ENCODE measurements around the gene DDX31.

Gene DDX31

DNA sequence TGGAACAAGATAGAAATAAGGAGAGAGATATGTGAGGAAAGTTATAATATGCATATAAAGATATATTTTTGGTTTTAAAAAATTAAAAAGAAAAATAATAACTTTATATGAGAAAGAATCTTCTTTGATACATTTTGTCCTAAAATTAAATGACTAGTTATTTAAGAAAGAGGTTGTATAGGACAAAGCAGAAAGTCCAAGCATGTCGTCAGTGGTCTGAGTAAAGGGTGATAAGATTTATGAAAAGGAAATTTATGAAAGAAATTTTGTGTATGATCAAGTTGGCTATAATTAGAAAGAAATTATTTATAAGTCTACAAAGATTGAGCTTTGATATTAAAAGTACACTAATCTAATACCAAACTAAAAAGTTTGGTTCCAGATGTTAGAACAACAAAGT is 32.5 kb upstream of the DDX31 start:
- Histone ChIP-seq H3K27ac (ENCODE audit: low read depth, low read length) (no peak overlapping the region), H3K36me3 (ENCODE audit: insufficient read depth, low read length) (no peaks in the 10 kb centered on the region), H3K9me3 (ENCODE audit: insufficient read depth, low read depth, low read length) (peaks cover 50% of the 10 kb centered on the region), H3K27me3 (ENCODE audit: insufficient read depth, low read length) (no peaks in the 10 kb centered on the region), H3K4me1 (ENCODE audit: insufficient read depth, low read length) (no peaks in the 10 kb centered on the region), H3K9ac (ENCODE audit: low read depth, low read length) (no peak overlapping the region), H3K4me3 (ENCODE audit: low read length) (no peak overlapping the region)
- 83% methylated on average over 1 of the region's 1 CpG for WGBS

DNA sequence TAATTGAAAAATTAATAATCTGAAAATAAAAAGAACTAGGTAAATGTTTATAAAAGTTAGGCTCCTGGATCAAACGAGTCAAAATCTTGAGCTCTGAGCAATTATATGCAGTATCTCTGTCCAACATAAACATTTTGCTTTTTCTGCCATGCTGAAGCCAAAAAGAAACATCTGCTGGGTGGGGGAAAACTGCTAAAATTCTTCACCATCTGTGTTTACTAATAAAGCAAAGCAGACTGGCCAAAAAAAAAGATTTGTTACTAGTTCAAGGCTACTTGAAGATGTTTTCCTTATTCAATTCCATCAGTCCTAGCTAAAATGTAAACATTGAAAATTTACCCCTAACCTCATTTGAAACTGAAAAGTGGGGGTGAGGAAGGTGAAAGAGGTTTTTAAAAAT is 30.2 kb upstream of the DDX31 start:
- H3K27ac ChIP-seq (ENCODE audit: low read depth, low read length): no peak overlapping the region
- peaks cover 63% of the 10 kb centered on the region for H3K9me3 ChIP-seq (ENCODE audit: insufficient read depth, low read depth, low read length)
- 70% methylated on average over 1 of the region's 1 CpG for WGBS
- no peaks in the 10 kb centered on the region for H3K36me3 ChIP-seq (ENCODE audit: insufficient read depth, low read length)
- H3K4me3 ChIP-seq (ENCODE audit: low read length): no peak overlapping the region
- no peak overlapping the region for H3K9ac ChIP-seq (ENCODE audit: low read depth, low read length)
- no peaks in the 10 kb centered on the region for H3K4me1 ChIP-seq (ENCODE audit: insufficient read depth, low read length)
- H3K27me3 ChIP-seq (ENCODE audit: insufficient read depth, low read length): no peaks in the 10 kb centered on the region

DNA sequence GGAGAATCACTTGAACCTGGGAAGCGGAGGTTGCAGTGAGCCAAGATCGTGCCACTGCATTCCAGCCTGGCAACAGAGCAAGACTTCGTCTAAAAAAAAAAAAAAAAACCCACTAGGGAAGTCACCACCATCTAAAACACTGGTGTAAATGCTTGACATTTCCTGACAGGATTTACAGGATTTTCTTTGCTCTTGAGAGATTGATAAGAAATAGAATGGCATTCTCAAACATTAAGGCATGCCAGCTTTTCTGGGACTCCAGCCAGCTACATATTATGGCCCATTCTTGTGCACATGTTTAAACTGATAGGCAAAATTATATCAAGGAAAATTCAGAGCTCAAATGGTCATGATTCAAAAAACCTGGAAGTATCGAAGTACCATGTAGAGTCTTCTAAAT is 29.2 kb upstream of the DDX31 start:
- Histone ChIP-seq H3K27ac (ENCODE audit: low read depth, low read length) (no peak overlapping the region), H3K4me3 (ENCODE audit: low read length) (no peak overlapping the region), H3K9me3 (ENCODE audit: insufficient read depth, low read depth, low read length) (peaks cover 63% of the 10 kb centered on the region), H3K4me1 (ENCODE audit: insufficient read depth, low read length) (no peaks in the 10 kb centered on the region), H3K36me3 (ENCODE audit: insufficient read depth, low read length) (no peaks in the 10 kb centered on the region), H3K27me3 (ENCODE audit: insufficient read depth, low read length) (no peaks in the 10 kb centered on the region), H3K9ac (ENCODE audit: low read depth, low read length) (no peak overlapping the region)
- WGBS: 79% methylated on average over 4 of the region's 4 CpGs

DNA sequence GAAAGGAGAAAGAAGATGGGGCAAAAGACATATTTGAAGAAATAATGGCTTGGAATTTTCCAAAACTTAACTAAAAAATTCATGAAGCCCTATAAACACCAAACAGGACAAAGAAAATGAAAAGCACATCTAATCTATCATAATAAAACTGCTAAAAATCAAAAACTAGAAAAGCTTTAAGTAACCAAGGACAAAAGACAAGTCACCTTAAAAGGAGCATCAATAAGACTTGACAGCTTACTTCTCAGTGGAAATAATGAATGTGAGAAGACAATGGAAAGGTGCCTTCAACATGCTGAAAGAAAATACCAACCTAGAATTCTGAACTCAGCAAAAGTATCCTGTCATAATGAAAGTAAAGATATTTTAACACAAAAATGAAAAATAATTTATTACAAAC is 27.4 kb upstream of the DDX31 start:
- H3K4me1 ChIP-seq (ENCODE audit: insufficient read depth, low read length): no peaks in the 10 kb centered on the region
- no peak overlapping the region for H3K4me3 ChIP-seq (ENCODE audit: low read length)
- peaks cover 49% of the 10 kb centered on the region for H3K9me3 ChIP-seq (ENCODE audit: insufficient read depth, low read depth, low read length)
- no peaks in the 10 kb centered on the region for H3K36me3 ChIP-seq (ENCODE audit: insufficient read depth, low read length)
- no peak overlapping the region for H3K27ac ChIP-seq (ENCODE audit: low read depth, low read length)
- H3K9ac ChIP-seq (ENCODE audit: low read depth, low read length): no peak overlapping the region
- H3K27me3 ChIP-seq (ENCODE audit: insufficient read depth, low read length): no peaks in the 10 kb centered on the region

DNA sequence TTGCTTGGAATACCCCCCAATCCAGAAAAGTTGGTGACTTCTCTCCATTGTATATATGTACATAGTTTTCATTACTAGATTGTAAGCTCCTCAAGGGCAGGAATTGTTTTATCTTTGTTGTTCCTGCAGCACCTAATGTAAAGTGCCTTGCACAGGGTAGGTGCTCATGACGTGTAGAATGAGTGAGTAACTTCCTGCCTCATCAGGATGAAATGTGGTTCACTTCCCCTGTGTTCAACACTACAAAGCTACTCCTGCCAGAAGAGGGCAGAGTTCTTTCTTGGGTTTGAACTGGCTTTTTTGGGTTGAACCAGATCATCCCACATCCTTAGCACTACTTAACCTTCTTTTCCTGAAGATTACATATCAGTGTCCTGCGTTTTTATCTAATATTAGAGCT is 24.4 kb upstream of the DDX31 start:
- Histone ChIP-seq H3K27ac (ENCODE audit: low read depth, low read length) (no peak overlapping the region), H3K9me3 (ENCODE audit: insufficient read depth, low read depth, low read length) (peaks cover 28% of the 10 kb centered on the region), H3K4me3 (ENCODE audit: low read length) (no peak overlapping the region), H3K9ac (ENCODE audit: low read depth, low read length) (no peak overlapping the region), H3K36me3 (ENCODE audit: insufficient read depth, low read length) (peaks cover 25% of the 10 kb centered on the region), H3K27me3 (ENCODE audit: insufficient read depth, low read length) (no peaks in the 10 kb centered on the region), H3K4me1 (ENCODE audit: insufficient read depth, low read length) (no peaks in the 10 kb centered on the region)
- 87% methylated on average over 2 of the region's 2 CpGs for WGBS

DNA sequence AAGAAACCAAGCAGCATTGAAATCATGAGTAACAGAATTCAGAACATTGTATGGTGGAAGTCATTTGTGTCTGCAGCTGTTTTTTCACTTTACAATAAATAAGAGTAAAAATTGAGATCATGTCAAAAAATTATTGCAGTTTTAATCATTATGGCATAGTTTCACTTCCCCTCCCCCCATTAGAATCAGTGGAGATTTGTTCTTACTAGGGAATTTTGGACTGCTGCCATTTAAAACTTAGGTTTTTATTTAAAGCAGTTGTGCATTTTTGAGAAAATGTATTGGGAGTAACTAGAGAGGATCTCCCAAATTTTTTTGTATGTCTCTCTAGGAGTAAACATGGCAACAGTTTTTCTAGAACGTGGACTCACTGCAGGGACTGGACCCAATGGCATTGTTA is 20.9 kb upstream of the DDX31 start:
- Histone ChIP-seq H3K9me3 (ENCODE audit: insufficient read depth, low read depth, low read length) (no peaks in the 10 kb centered on the region), H3K27me3 (ENCODE audit: insufficient read depth, low read length) (no peaks in the 10 kb centered on the region), H3K4me1 (ENCODE audit: insufficient read depth, low read length) (no peaks in the 10 kb centered on the region), H3K36me3 (ENCODE audit: insufficient read depth, low read length) (peaks cover 59% of the 10 kb centered on the region), H3K4me3 (ENCODE audit: low read length) (no peak overlapping the region), H3K9ac (ENCODE audit: low read depth, low read length) (no peak overlapping the region), H3K27ac (ENCODE audit: low read depth, low read length) (no peak overlapping the region)
- 85% methylated on average over 1 of the region's 1 CpG for WGBS

DNA sequence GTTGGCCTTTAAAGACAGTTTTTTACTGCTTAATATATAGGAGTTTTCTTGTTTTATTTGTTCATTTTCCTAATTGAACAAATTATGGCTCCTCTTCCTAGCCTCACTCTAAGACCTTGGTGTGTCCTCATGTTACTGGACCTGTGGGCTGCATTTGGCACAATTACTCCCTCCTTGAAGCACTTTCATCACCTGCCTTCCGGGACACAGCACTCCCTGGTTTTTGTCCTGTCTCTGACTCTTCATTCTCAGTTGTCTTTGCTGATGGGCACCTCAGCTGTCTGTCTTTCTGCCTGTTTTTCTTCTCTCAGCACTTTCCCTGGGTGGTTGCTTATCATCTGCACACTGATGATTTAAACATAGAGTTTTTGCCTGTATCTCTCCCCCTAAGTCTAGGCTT is 14.1 kb upstream of the DDX31 start:
- Histone ChIP-seq H3K4me1 (ENCODE audit: insufficient read depth, low read length) (no peaks in the 10 kb centered on the region), H3K4me3 (ENCODE audit: low read length) (no peak overlapping the region), H3K9me3 (ENCODE audit: insufficient read depth, low read depth, low read length) (no peaks in the 10 kb centered on the region), H3K9ac (ENCODE audit: low read depth, low read length) (no peak overlapping the region), H3K27ac (ENCODE audit: low read depth, low read length) (no peak overlapping the region), H3K27me3 (ENCODE audit: insufficient read depth, low read length) (no peaks in the 10 kb centered on the region), H3K36me3 (ENCODE audit: insufficient read depth, low read length) (peaks cover 96% of the 10 kb centered on the region)
- 97% methylated on average over 1 of the region's 1 CpG for WGBS

DNA sequence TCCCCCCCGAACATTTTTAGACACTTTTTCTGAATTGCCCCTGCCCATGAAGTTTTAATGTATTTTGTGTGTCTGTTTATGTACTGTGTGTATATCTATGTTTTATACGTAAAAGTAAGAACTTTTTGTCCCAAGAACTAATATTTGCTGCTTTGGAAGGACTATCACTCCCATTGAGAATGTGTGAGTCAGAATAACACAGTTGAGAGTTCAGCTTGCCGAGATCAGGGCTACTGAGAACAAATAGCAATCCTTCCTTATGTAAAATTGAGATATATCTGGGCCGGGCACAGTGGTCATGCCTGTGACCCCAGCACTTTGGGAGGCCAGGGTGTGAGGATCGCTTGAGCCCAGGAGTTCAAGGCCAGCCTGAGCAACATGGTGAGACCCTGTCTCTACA is 11.8 kb upstream of the DDX31 start:
- no peaks in the 10 kb centered on the region for H3K9me3 ChIP-seq (ENCODE audit: insufficient read depth, low read depth, low read length)
- H3K9ac ChIP-seq (ENCODE audit: low read depth, low read length): no peak overlapping the region
- WGBS: 97% methylated on average over 4 of the region's 5 CpGs
- no peaks in the 10 kb centered on the region for H3K27me3 ChIP-seq (ENCODE audit: insufficient read depth, low read length)
- no peak overlapping the region for H3K27ac ChIP-seq (ENCODE audit: low read depth, low read length)
- H3K36me3 ChIP-seq (ENCODE audit: insufficient read depth, low read length): peaks cover 91% of the 10 kb centered on the region
- H3K4me3 ChIP-seq (ENCODE audit: low read length): no peak overlapping the region
- no peaks in the 10 kb centered on the region for H3K4me1 ChIP-seq (ENCODE audit: insufficient read depth, low read length)

DNA sequence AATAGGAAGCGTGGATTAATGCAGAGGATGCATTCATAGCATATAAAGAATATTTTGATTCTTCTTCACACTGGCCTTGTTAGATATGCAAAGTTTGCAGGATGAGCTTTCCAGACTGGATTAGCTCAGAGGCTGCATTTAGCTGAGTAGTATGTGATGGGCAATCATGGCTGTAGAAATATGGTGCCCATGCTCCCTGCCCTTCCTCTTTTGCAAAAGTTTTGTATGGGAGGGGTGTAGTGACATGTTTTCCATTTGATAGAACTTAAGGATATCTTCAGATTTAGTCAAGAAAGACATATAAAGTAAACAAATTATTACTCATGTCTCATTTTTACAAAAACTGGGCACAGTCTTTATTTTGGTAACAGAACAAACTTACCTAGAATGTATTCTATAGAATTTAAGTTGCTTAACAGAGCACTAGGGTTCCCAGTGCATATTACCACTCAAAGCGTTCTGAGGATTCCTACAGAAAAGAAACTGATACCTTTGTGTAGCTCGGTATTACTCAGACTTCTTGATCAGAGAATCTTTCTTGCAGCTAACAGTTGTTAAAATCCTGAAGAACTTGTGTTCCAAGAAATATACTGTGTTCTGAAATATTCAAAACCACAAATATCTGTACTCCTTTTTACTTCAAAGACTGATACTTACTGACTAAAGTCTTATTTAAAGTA is 10.3 kb upstream of the DDX31 start:
- Histone ChIP-seq H3K27me3 (ENCODE audit: insufficient read depth, low read length) (no peaks in the 10 kb centered on the region), H3K4me3 (ENCODE audit: low read length) (no peak overlapping the region), H3K9ac (ENCODE audit: low read depth, low read length) (no peak overlapping the region), H3K4me1 (ENCODE audit: insufficient read depth, low read length) (no peaks in the 10 kb centered on the region), H3K27ac (ENCODE audit: low read depth, low read length) (no peak overlapping the region), H3K36me3 (ENCODE audit: insufficient read depth, low read length) (peaks cover 77% of the 10 kb centered on the region), H3K9me3 (ENCODE audit: insufficient read depth, low read depth, low read length) (no peaks in the 10 kb centered on the region)
- 96% methylated on average over 3 of the region's 3 CpGs for WGBS

DNA sequence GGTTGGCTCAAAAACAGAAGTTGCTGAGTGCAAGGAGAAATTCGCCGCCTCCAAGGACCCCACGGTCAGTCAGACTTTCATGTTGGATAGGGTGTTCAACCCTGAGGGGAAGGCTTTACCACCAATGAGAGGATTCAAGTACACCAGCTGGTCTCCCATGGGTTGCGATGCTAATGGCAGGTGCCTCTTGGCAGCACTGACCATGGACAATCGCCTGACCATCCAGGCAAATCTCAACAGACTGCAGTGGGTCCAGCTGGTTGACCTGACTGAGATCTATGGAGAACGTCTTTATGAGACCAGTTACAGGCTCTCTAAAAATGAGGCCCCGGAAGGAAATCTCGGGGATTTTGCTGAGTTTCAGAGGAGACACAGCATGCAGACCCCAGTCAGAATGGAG is 8.2 kb upstream of the DDX31 start:
- Histone ChIP-seq H3K27me3 (ENCODE audit: insufficient read depth, low read length) (no peaks in the 10 kb centered on the region), H3K4me1 (ENCODE audit: insufficient read depth, low read length) (no peaks in the 10 kb centered on the region), H3K4me3 (ENCODE audit: low read length) (no peak overlapping the region), H3K36me3 (ENCODE audit: insufficient read depth, low read length) (peaks cover 58% of the 10 kb centered on the region), H3K9ac (ENCODE audit: low read depth, low read length) (no peak overlapping the region), H3K27ac (ENCODE audit: low read depth, low read length) (no peak overlapping the region), H3K9me3 (ENCODE audit: insufficient read depth, low read depth, low read length) (no peaks in the 10 kb centered on the region)
- WGBS: 95% methylated on average over 8 of the region's 8 CpGs

DNA sequence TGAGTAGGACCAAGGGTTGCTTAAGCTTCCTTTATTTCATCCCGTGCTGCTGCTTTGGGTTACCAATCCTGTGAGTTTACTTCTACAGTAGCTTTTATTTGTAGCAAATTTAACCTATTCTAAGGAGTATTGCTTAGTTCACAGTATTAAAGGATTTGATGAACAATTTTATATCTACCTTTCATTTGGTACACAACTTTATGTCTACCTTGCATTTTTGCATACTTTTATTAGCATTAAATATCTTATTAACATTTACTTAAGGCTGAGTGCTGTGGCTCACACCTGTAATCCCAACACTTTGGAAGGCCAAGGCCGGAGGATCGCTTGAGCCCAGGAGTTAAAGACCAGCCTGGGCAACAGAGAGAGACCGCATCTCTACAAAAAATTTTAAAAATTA is 4.7 kb upstream of the DDX31 start:
- H3K9me3 ChIP-seq (ENCODE audit: insufficient read depth, low read depth, low read length): no peaks in the 10 kb centered on the region
- H3K27me3 ChIP-seq (ENCODE audit: insufficient read depth, low read length): no peaks in the 10 kb centered on the region
- peaks cover 8% of the 10 kb centered on the region for H3K4me1 ChIP-seq (ENCODE audit: insufficient read depth, low read length)
- no peak overlapping the region for H3K9ac ChIP-seq (ENCODE audit: low read depth, low read length)
- no peak overlapping the region for H3K4me3 ChIP-seq (ENCODE audit: low read length)
- H3K27ac ChIP-seq (ENCODE audit: low read depth, low read length): no peak overlapping the region
- H3K36me3 ChIP-seq (ENCODE audit: insufficient read depth, low read length): peaks cover 34% of the 10 kb centered on the region
- WGBS: 87% methylated on average over 4 of the region's 4 CpGs

DNA sequence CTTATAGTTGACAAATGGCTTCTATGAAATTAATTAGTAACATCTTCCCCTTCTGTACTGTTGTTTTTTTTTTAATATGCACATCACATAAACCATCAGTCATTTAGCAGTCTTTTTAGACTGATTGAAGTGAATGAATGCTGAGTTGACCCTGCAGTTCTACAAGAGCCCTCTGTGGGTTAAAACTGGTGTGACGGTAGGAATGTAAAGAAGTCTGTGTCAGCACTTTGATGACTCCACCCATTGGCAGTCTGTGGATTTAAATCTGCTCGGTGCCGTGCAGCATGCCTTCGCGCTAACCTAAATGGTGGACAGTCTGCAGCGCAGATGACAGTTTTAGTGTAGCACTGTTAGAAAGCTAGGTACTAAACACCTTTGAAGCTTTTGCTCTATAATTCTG is 3.6 kb upstream of the DDX31 start:
- Histone ChIP-seq H3K9ac (ENCODE audit: low read depth, low read length) (no peak overlapping the region), H3K9me3 (ENCODE audit: insufficient read depth, low read depth, low read length) (no peaks in the 10 kb centered on the region), H3K36me3 (ENCODE audit: insufficient read depth, low read length) (peaks cover 22% of the 10 kb centered on the region), H3K4me1 (ENCODE audit: insufficient read depth, low read length) (peaks cover 8% of the 10 kb centered on the region), H3K27ac (ENCODE audit: low read depth, low read length) (no peak overlapping the region), H3K27me3 (ENCODE audit: insufficient read depth, low read length) (no peaks in the 10 kb centered on the region), H3K4me3 (ENCODE audit: low read length) (no peak overlapping the region)
- WGBS: 82% methylated on average over 6 of the region's 6 CpGs
